ENCODE measurements around the gene DYNLL1. TPM values are rescaled to one million over a fixed set of nuclear protein-coding genes. Genes with fewer than 3 reads are reported as not detected.
"Not testable (repeated sequence)": the region's sequence is repeated elsewhere in the genome, so short reads cannot be mapped to it uniquely, and the experiment has no call there.

DYNLL1 gene
- total RNA-seq, 1 donor from 2014 or later = 162 TPM

GRCh38 chr12:120504587-120504986 lies 8.7 kb downstream of the DYNLL1 start:
- Histone ChIP-seq H3K9me3 (ENCODE audit: control insufficient read depth in 3 of 3, low read length in 3 of 3) (no peaks in the 10 kb centered on the region), H3K27ac (ENCODE audit: low read depth, low read length) (no peak overlapping the region), H3K36me3 (ENCODE audit: control insufficient read depth in 3 of 3, insufficient read depth in 3 of 3, low read length in 3 of 3) (peaks cover 31 to 41% (median 35%) of the 10 kb centered on the region in 3 donors), H3K4me3 (ENCODE audit: low read length in 3 of 3) (no peak overlapping the region), H3K9ac (ENCODE audit: low read depth in 1 of 3, low read length in 3 of 3) (no peak overlapping the region), H3K4me1 (ENCODE audit: control insufficient read depth in 3 of 3, insufficient read depth in 3 of 3, low read length in 3 of 3) (no peaks in the 10 kb centered on the region), H3K27me3 (ENCODE audit: control insufficient read depth in 3 of 3, insufficient read depth in 3 of 3, low read length in 3 of 3) (no peaks in the 10 kb centered on the region)

- Histone ChIP-seq H3K4me1 (ENCODE audit: control insufficient read depth in 3 of 3, insufficient read depth in 3 of 3, low read length in 3 of 3) (no peaks in the 10 kb centered on the region), H3K9me3 (ENCODE audit: control insufficient read depth in 3 of 3, low read length in 3 of 3) (no peaks in the 10 kb centered on the region), H3K4me3 (ENCODE audit: low read length in 3 of 3) (no peak overlapping the region), H3K27me3 (ENCODE audit: control insufficient read depth in 3 of 3, insufficient read depth in 3 of 3, low read length in 3 of 3) (no peaks in the 10 kb centered on the region), H3K9ac (ENCODE audit: low read depth in 1 of 3, low read length in 3 of 3) (no peak overlapping the region), H3K36me3 (ENCODE audit: control insufficient read depth in 3 of 3, insufficient read depth in 3 of 3, low read length in 3 of 3) (peaks cover 25 to 45% (median 37%) of the 10 kb centered on the region in 3 donors), H3K27ac (ENCODE audit: low read depth, low read length) (no peak overlapping the region)
Measured at GRCh38 chr12:120508537-120508936, 12.6 kb downstream of the DYNLL1 start.

GRCh38 chr12:120514002-120514401 lies 18.1 kb downstream of the DYNLL1 start:
- Histone ChIP-seq H3K27ac (ENCODE audit: low read depth, low read length) (no peak overlapping the region), H3K27me3 (ENCODE audit: control insufficient read depth in 3 of 3, insufficient read depth in 3 of 3, low read length in 3 of 3) (no peaks in the 10 kb centered on the region), H3K36me3 (ENCODE audit: control insufficient read depth in 3 of 3, insufficient read depth in 3 of 3, low read length in 3 of 3) (peaks cover 23 to 42% (median 34%) of the 10 kb centered on the region in 3 donors), H3K9ac (ENCODE audit: low read depth in 1 of 3, low read length in 3 of 3) (no peak overlapping the region), H3K4me1 (ENCODE audit: control insufficient read depth in 3 of 3, insufficient read depth in 3 of 3, low read length in 3 of 3) (no peaks in the 10 kb centered on the region), H3K4me3 (ENCODE audit: low read length in 3 of 3) (no peak overlapping the region), H3K9me3 (ENCODE audit: control insufficient read depth in 3 of 3, low read length in 3 of 3) (no peaks in the 10 kb centered on the region)

GRCh38 chr12:120515496-120515895 lies 19.6 kb downstream of the DYNLL1 start:
- Histone ChIP-seq H3K9ac (ENCODE audit: low read depth in 1 of 3, low read length in 3 of 3) (no peak overlapping the region), H3K27ac (ENCODE audit: low read depth, low read length) (no peak overlapping the region), H3K36me3 (ENCODE audit: control insufficient read depth in 3 of 3, insufficient read depth in 3 of 3, low read length in 3 of 3) (peaks cover 19 to 29% (median 29%) of the 10 kb centered on the region in 3 donors), H3K27me3 (ENCODE audit: control insufficient read depth in 3 of 3, insufficient read depth in 3 of 3, low read length in 3 of 3) (no peaks in the 10 kb centered on the region), H3K4me1 (ENCODE audit: control insufficient read depth in 3 of 3, insufficient read depth in 3 of 3, low read length in 3 of 3) (no peaks in the 10 kb centered on the region), H3K9me3 (ENCODE audit: control insufficient read depth in 3 of 3, low read length in 3 of 3) (no peaks in the 10 kb centered on the region), H3K4me3 (ENCODE audit: low read length in 3 of 3) (no peak overlapping the region)

- H3K27ac ChIP-seq (ENCODE audit: low read depth, low read length); H3K27me3 ChIP-seq (ENCODE audit: control insufficient read depth in 3 of 3, insufficient read depth in 3 of 3, low read length in 3 of 3); H3K4me3 ChIP-seq (ENCODE audit: low read length in 3 of 3); H3K9me3 ChIP-seq (ENCODE audit: control insufficient read depth in 3 of 3, low read length in 3 of 3); H3K4me1 ChIP-seq (ENCODE audit: control insufficient read depth in 3 of 3, insufficient read depth in 3 of 3, low read length in 3 of 3); H3K9ac ChIP-seq (ENCODE audit: low read depth in 1 of 3, low read length in 3 of 3): not testable (repeated sequence)
- H3K36me3 ChIP-seq (ENCODE audit: control insufficient read depth in 3 of 3, insufficient read depth in 3 of 3, low read length in 3 of 3) = peaks cover 19 to 32% (median 27%) of the 10 kb centered on the region in 3 donors
Measured at GRCh38 chr12:120519324-120519723, 23.4 kb downstream of the DYNLL1 start.

- Histone ChIP-seq H3K36me3 (ENCODE audit: control insufficient read depth in 3 of 3, insufficient read depth in 3 of 3, low read length in 3 of 3) (peaks cover 9 to 22% (median 13%) of the 10 kb centered on the region in 3 donors), H3K27me3 (ENCODE audit: control insufficient read depth in 3 of 3, insufficient read depth in 3 of 3, low read length in 3 of 3) (no peaks in the 10 kb centered on the region), H3K27ac (ENCODE audit: low read depth, low read length) (no peak overlapping the region), H3K9me3 (ENCODE audit: control insufficient read depth in 3 of 3, low read length in 3 of 3) (no peaks in the 10 kb centered on the region), H3K4me1 (ENCODE audit: control insufficient read depth in 3 of 3, insufficient read depth in 3 of 3, low read length in 3 of 3) (no peaks in the 10 kb centered on the region), H3K9ac (ENCODE audit: low read depth in 1 of 3, low read length in 3 of 3) (no peak overlapping the region), H3K4me3 (ENCODE audit: low read length in 3 of 3) (no peak overlapping the region)
Measured at GRCh38 chr12:120522568-120522967, 26.7 kb downstream of the DYNLL1 start.

- Histone ChIP-seq H3K27me3 (ENCODE audit: control insufficient read depth in 3 of 3, insufficient read depth in 3 of 3, low read length in 3 of 3) (no peaks in the 10 kb centered on the region), H3K9ac (ENCODE audit: low read depth in 1 of 3, low read length in 3 of 3) (peak within 1 kb of the TSS; percentile 95 to 98 (median 96)), H3K9me3 (ENCODE audit: control insufficient read depth in 3 of 3, low read length in 3 of 3) (no peaks in the 10 kb centered on the region), H3K36me3 (ENCODE audit: control insufficient read depth in 3 of 3, insufficient read depth in 3 of 3, low read length in 3 of 3) (peaks cover 0 to 4% (median 3%) of the 10 kb centered on the region in 3 donors), H3K4me3 (ENCODE audit: low read length in 3 of 3) (peak within 1 kb of the TSS; percentile 96 to 98 (median 97)), H3K27ac (ENCODE audit: low read depth, low read length) (peak within 1 kb of the TSS; percentile 91), H3K4me1 (ENCODE audit: control insufficient read depth in 3 of 3, insufficient read depth in 3 of 3, low read length in 3 of 3) (peaks cover 3 to 5% (median 4%) of the 10 kb centered on the region in 3 donors)
Measured at GRCh38 chr12:120528861-120529525, 33.1 kb downstream of the DYNLL1 start, which contains the start of gene COQ5. Gene COQ5 (minus strand): TSS chr12:120529158. CDS start chr12:120529141, 17 bp downstream.

- peak overlapping the region; percentile 95 to 98 (median 96) for H3K9ac ChIP-seq (ENCODE audit: low read depth in 1 of 3, low read length in 3 of 3)
- no peaks in the 10 kb centered on the region for H3K27me3 ChIP-seq (ENCODE audit: control insufficient read depth in 3 of 3, insufficient read depth in 3 of 3, low read length in 3 of 3)
- no peaks in the 10 kb centered on the region for H3K9me3 ChIP-seq (ENCODE audit: control insufficient read depth in 3 of 3, low read length in 3 of 3)
- peaks cover 3 to 5% (median 4%) of the 10 kb centered on the region in 3 donors for H3K4me1 ChIP-seq (ENCODE audit: control insufficient read depth in 3 of 3, insufficient read depth in 3 of 3, low read length in 3 of 3)
- H3K27ac ChIP-seq (ENCODE audit: low read depth, low read length) = peak overlapping the region; percentile 91
- peak overlapping the region; percentile 96 to 98 (median 97) for H3K4me3 ChIP-seq (ENCODE audit: low read length in 3 of 3)
- peaks cover 0 to 6% (median 4%) of the 10 kb centered on the region in 3 donors for H3K36me3 ChIP-seq (ENCODE audit: control insufficient read depth in 3 of 3, insufficient read depth in 3 of 3, low read length in 3 of 3)
Measured at GRCh38 chr12:120529641-120530417, 33.9 kb downstream of the DYNLL1 start.

GRCh38 chr12:120530418-120530761 lies 34.5 kb downstream of the DYNLL1 start:
- H3K9me3 ChIP-seq (ENCODE audit: control insufficient read depth in 3 of 3, low read length in 3 of 3); H3K9ac ChIP-seq (ENCODE audit: low read depth in 1 of 3, low read length in 3 of 3); H3K27me3 ChIP-seq (ENCODE audit: control insufficient read depth in 3 of 3, insufficient read depth in 3 of 3, low read length in 3 of 3); H3K36me3 ChIP-seq (ENCODE audit: control insufficient read depth in 3 of 3, insufficient read depth in 3 of 3, low read length in 3 of 3); H3K4me1 ChIP-seq (ENCODE audit: control insufficient read depth in 3 of 3, insufficient read depth in 3 of 3, low read length in 3 of 3); H3K27ac ChIP-seq (ENCODE audit: low read depth, low read length): not testable (repeated sequence)
- H3K4me3 ChIP-seq (ENCODE audit: low read length in 3 of 3) = peak overlapping the region in 1 of 3 donors; percentile 97

GRCh38 chr12:120532701-120533238 lies 36.9 kb downstream of the DYNLL1 start:
- peaks cover 25 to 27% (median 26%) of the 10 kb centered on the region in 3 donors for H3K4me1 ChIP-seq (ENCODE audit: control insufficient read depth in 3 of 3, insufficient read depth in 3 of 3, low read length in 3 of 3)
- no peak overlapping the region for H3K27ac ChIP-seq (ENCODE audit: low read depth, low read length)
- peaks cover 2 to 9% (median 5%) of the 10 kb centered on the region in 3 donors for H3K36me3 ChIP-seq (ENCODE audit: control insufficient read depth in 3 of 3, insufficient read depth in 3 of 3, low read length in 3 of 3)
- no peaks in the 10 kb centered on the region for H3K9me3 ChIP-seq (ENCODE audit: control insufficient read depth in 3 of 3, low read length in 3 of 3)
- no peak overlapping the region for H3K4me3 ChIP-seq (ENCODE audit: low read length in 3 of 3)
- H3K27me3 ChIP-seq (ENCODE audit: control insufficient read depth in 3 of 3, insufficient read depth in 3 of 3, low read length in 3 of 3) = no peaks in the 10 kb centered on the region
- H3K9ac ChIP-seq (ENCODE audit: low read depth in 1 of 3, low read length in 3 of 3) = no peak overlapping the region
